Measurements from ENCODE around the gene ZNF782. TPM values are rescaled to one million over a fixed set of nuclear protein-coding genes. Genes with fewer than 3 reads are reported as not detected.
"Not testable (repeated sequence)": the region's sequence is repeated elsewhere in the genome, so short reads cannot be mapped to it uniquely, and the experiment has no call there.

The ZNF782 gene
- total RNA-seq, 2 experiments from 2014 or later, result 3.8 to 4.8 TPM

GRCh38 chr9:96854651-96855273 is 448 bp upstream of the ZNF782 start:
- POLR2A ChIA-PET, result no interaction called here
- Mint-ChIP-seq H3K4me1 (peaks cover 44% of the 10 kb centered on the region), H3K4me3 (peak overlapping the region; percentile 96), H3K9me3 (ENCODE audit: low read depth) (no peaks in the 10 kb centered on the region), H3K27me3 (peaks cover 11% of the 10 kb centered on the region), H3K36me3 (ENCODE audit: low read depth) (peaks cover 16% of the 10 kb centered on the region), H3K27ac (peak overlapping the region; percentile 100)
- CTCF ChIA-PET, result interaction anchor here (0.7 to 1.5 kb wide), 9 partner anchors 8 to 744 kb away, joined by 3 to 6 read pairs (median 3); no protein-coding TSS in a partner anchor
- DNase-seq (no peak), ATAC-seq (no peak)
- intact Hi-C loops (cut with DNase I, micrococcal nuclease), result loop anchor here (1.0 to 10.0 kb wide), 16 partner anchors 21 to 1340 kb away; partner anchors contain the start of genes ZNF510 (in 2 of the 2), HABP4 (in 1 of the 2), PTCH1 (in 1 of the 2) and TMOD1 (in 1 of the 2)

- H3K27me3 Mint-ChIP-seq, result peaks cover 11% of the 10 kb centered on the region
- no peak for ATAC-seq
- H3K9me3 Mint-ChIP-seq (ENCODE audit: low read depth), result peaks cover 3% of the 10 kb centered on the region
- no peak for DNase-seq
- H3K36me3 Mint-ChIP-seq (ENCODE audit: low read depth), result peaks cover 32% of the 10 kb centered on the region
- intact Hi-C loops (cut with DNase I, micrococcal nuclease), result loop anchor here in 1 of 2 experiments (10.0 kb wide), 2 partner anchors 652 to 1338 kb away; partner anchors contain the start of genes PTCH1 and TMOD1
- peak overlapping the region; percentile 96 for H3K4me3 Mint-ChIP-seq
- H3K4me1 Mint-ChIP-seq, result peaks cover 53% of the 10 kb centered on the region
- ChIA-PET CTCF (no interaction called here), POLR2A (no interaction called here)
- no peak overlapping the region for H3K27ac Mint-ChIP-seq
These were observed 1.6 kb downstream of the ZNF782 start for GRCh38 chr9:96852676-96853075.

- Mint-ChIP-seq H3K4me1 (peaks cover 30% of the 10 kb centered on the region), H3K4me3 (no peak overlapping the region), H3K9me3 (ENCODE audit: low read depth) (peaks cover 24% of the 10 kb centered on the region), H3K27me3 (no peaks in the 10 kb centered on the region), H3K36me3 (ENCODE audit: low read depth) (peaks cover 78% of the 10 kb centered on the region), H3K27ac (no peak overlapping the region)
- POLR2A ChIA-PET, result no interaction called here
- no peak for ATAC-seq
- no peak for DNase-seq
- CTCF ChIA-PET, result interaction anchor here (1.3 kb wide), 1 partner anchor 13 kb away, joined by 5 read pairs; no protein-coding TSS in a partner anchor
- intact Hi-C loops (cut with DNase I, micrococcal nuclease), result no loop called here
These were observed 10.3 kb downstream of the ZNF782 start for GRCh38 chr9:96844040-96844439.

- no peaks in the 10 kb centered on the region for H3K27me3 Mint-ChIP-seq
- H3K4me3 Mint-ChIP-seq, result no peak overlapping the region
- H3K4me1 Mint-ChIP-seq, result no peaks in the 10 kb centered on the region
- H3K9me3 Mint-ChIP-seq (ENCODE audit: low read depth), result peaks cover 73% of the 10 kb centered on the region
- ATAC-seq (no peak), DNase-seq (no peak)
- intact Hi-C loops (cut with DNase I, micrococcal nuclease), result loop anchor here (2.0 to 10.0 kb wide), 2 partner anchors 58 to 64 kb away; no protein-coding TSS in a partner anchor
- H3K27ac Mint-ChIP-seq, result no peak overlapping the region
- ChIA-PET CTCF (interaction anchor here (1.1 kb wide), 1 partner anchor 42 kb away, joined by 3 read pairs; no protein-coding TSS in a partner anchor), POLR2A (no interaction called here)
- H3K36me3 Mint-ChIP-seq (ENCODE audit: low read depth), result peaks cover 79% of the 10 kb centered on the region
These were observed 35.8 kb downstream of the ZNF782 start for GRCh38 chr9:96818533-96818932.

GRCh38 chr9:96817973-96818372 is 36.3 kb downstream of the ZNF782 start:
- H3K36me3 Mint-ChIP-seq (ENCODE audit: low read depth), result peaks cover 76% of the 10 kb centered on the region
- no peaks in the 10 kb centered on the region for H3K4me1 Mint-ChIP-seq
- no peak for ATAC-seq
- H3K9me3 Mint-ChIP-seq (ENCODE audit: low read depth), result peaks cover 74% of the 10 kb centered on the region
- no peak overlapping the region for H3K4me3 Mint-ChIP-seq
- POLR2A ChIA-PET, result no interaction called here
- CTCF ChIA-PET, result interaction anchor here (1.1 kb wide), 1 partner anchor 41 kb away, joined by 3 read pairs; no protein-coding TSS in a partner anchor
- DNase-seq, result no peak
- intact Hi-C loops (cut with DNase I, micrococcal nuclease), result loop anchor here (2.0 to 10.0 kb wide), 2 partner anchors 57 to 63 kb away; no protein-coding TSS in a partner anchor
- no peak overlapping the region for H3K27ac Mint-ChIP-seq
- H3K27me3 Mint-ChIP-seq, result no peaks in the 10 kb centered on the region

GRCh38 chr9:96813607-96814006 is 40.7 kb downstream of the ZNF782 start:
- H3K9me3 Mint-ChIP-seq (ENCODE audit: low read depth), result peaks cover 72% of the 10 kb centered on the region
- H3K27ac Mint-ChIP-seq, result no peak overlapping the region
- H3K36me3 Mint-ChIP-seq (ENCODE audit: low read depth), result peaks cover 42% of the 10 kb centered on the region
- no peak for ATAC-seq
- no peaks in the 10 kb centered on the region for H3K27me3 Mint-ChIP-seq
- DNase-seq, result no peak
- POLR2A ChIA-PET, result no interaction called here
- CTCF ChIA-PET, result no interaction called here
- no peaks in the 10 kb centered on the region for H3K4me1 Mint-ChIP-seq
- H3K4me3 Mint-ChIP-seq, result no peak overlapping the region
- intact Hi-C loops (cut with DNase I, micrococcal nuclease), result loop anchor here in 1 of 2 experiments (10.0 kb wide), 1 partner anchor 59 kb away; no protein-coding TSS in a partner anchor

- H3K4me1 Mint-ChIP-seq; CTCF ChIA-PET; H3K27ac Mint-ChIP-seq; DNase-seq; ATAC-seq; H3K4me3 Mint-ChIP-seq; intact Hi-C loops (cut with DNase I, micrococcal nuclease); POLR2A ChIA-PET; H3K27me3 Mint-ChIP-seq: not testable (repeated sequence)
- Mint-ChIP-seq H3K9me3 (ENCODE audit: low read depth) (peaks cover 37% of the 10 kb centered on the region), H3K36me3 (ENCODE audit: low read depth) (peaks cover 69% of the 10 kb centered on the region)
These were observed 55.4 kb downstream of the ZNF782 start for GRCh38 chr9:96798959-96799358.

GRCh38 chr9:96784021-96784420 is 70.3 kb downstream of the ZNF782 start:
- no peak for ATAC-seq
- H3K4me1 Mint-ChIP-seq, result peaks cover 18% of the 10 kb centered on the region

GRCh38 chr9:96782235-96782634 is 72.1 kb downstream of the ZNF782 start:
- no peak overlapping the region for H3K27ac Mint-ChIP-seq
- peaks cover 28% of the 10 kb centered on the region for H3K9me3 Mint-ChIP-seq (ENCODE audit: low read depth)
- ATAC-seq, result peak; percentile 72
- no peaks in the 10 kb centered on the region for H3K27me3 Mint-ChIP-seq
- no peak overlapping the region for H3K4me3 Mint-ChIP-seq
- intact Hi-C loops (cut with DNase I, micrococcal nuclease), result no loop called here
- peak; percentile 35 for DNase-seq
- ChIA-PET CTCF (no interaction called here), POLR2A (no interaction called here)
- H3K36me3 Mint-ChIP-seq (ENCODE audit: low read depth), result peaks cover 20% of the 10 kb centered on the region
- peaks cover 22% of the 10 kb centered on the region for H3K4me1 Mint-ChIP-seq

More at GRCh38 chr9:96784021-96784420, 70.3 kb downstream of the ZNF782 start:
- Mint-ChIP-seq H3K27ac (no peak overlapping the region), H3K36me3 (ENCODE audit: low read depth) (peaks cover 25% of the 10 kb centered on the region), H3K4me3 (no peak overlapping the region), H3K27me3 (no peaks in the 10 kb centered on the region), H3K9me3 (ENCODE audit: low read depth) (peaks cover 37% of the 10 kb centered on the region)
- intact Hi-C loops (cut with DNase I, micrococcal nuclease), result no loop called here
- no peak for DNase-seq
- ChIA-PET POLR2A (no interaction called here), CTCF (no interaction called here)

GRCh38 chr9:96781552-96781951 is 72.8 kb downstream of the ZNF782 start:
- CTCF ChIA-PET, result no interaction called here

GRCh38 chr9:96779089-96779488 is 75.2 kb downstream of the ZNF782 start:
- no peak for DNase-seq
- ChIA-PET POLR2A (interaction anchor here (0.8 to 0.9 kb wide), 2 partner anchors 8 to 443 kb away, joined by 4 read pairs; no protein-coding TSS in a partner anchor), CTCF (no interaction called here)
- H3K36me3 Mint-ChIP-seq (ENCODE audit: low read depth), result peaks cover 33% of the 10 kb centered on the region
- H3K27me3 Mint-ChIP-seq, result no peaks in the 10 kb centered on the region
- H3K4me3 Mint-ChIP-seq, result peak overlapping the region; percentile 93
- no peak for ATAC-seq
- intact Hi-C loops (cut with DNase I, micrococcal nuclease), result loop anchor here (2.0 to 10.0 kb wide), 8 partner anchors 76 to 902 kb away; partner anchors contain the start of genes ERCC6L2 (in 1 of the 2), HABP4 (in 1 of the 2), NCBP1 (in 1 of the 2) and TDRD7 (in 1 of the 2)
- no peak overlapping the region for H3K27ac Mint-ChIP-seq
- peaks cover 17% of the 10 kb centered on the region for H3K9me3 Mint-ChIP-seq (ENCODE audit: low read depth)
- peaks cover 28% of the 10 kb centered on the region for H3K4me1 Mint-ChIP-seq

More at GRCh38 chr9:96781552-96781951, 72.8 kb downstream of the ZNF782 start:
- Mint-ChIP-seq H3K4me3 (no peak overlapping the region), H3K27me3 (no peaks in the 10 kb centered on the region), H3K36me3 (ENCODE audit: low read depth) (peaks cover 20% of the 10 kb centered on the region), H3K9me3 (ENCODE audit: low read depth) (peaks cover 24% of the 10 kb centered on the region), H3K4me1 (peaks cover 28% of the 10 kb centered on the region), H3K27ac (no peak overlapping the region)
- intact Hi-C loops (cut with DNase I, micrococcal nuclease), result no loop called here
- POLR2A ChIA-PET, result no interaction called here
- no peak for ATAC-seq
- no peak for DNase-seq
